Measurements from ENCODE around the gene RAB40C. TPM values are rescaled to one million over a fixed set of nuclear protein-coding genes. Genes with fewer than 3 reads are reported as not detected.

Gene RAB40C
- total RNA-seq, 4 donors from 2014 or later: 103 to 161 (median 122) TPM

DNA sequence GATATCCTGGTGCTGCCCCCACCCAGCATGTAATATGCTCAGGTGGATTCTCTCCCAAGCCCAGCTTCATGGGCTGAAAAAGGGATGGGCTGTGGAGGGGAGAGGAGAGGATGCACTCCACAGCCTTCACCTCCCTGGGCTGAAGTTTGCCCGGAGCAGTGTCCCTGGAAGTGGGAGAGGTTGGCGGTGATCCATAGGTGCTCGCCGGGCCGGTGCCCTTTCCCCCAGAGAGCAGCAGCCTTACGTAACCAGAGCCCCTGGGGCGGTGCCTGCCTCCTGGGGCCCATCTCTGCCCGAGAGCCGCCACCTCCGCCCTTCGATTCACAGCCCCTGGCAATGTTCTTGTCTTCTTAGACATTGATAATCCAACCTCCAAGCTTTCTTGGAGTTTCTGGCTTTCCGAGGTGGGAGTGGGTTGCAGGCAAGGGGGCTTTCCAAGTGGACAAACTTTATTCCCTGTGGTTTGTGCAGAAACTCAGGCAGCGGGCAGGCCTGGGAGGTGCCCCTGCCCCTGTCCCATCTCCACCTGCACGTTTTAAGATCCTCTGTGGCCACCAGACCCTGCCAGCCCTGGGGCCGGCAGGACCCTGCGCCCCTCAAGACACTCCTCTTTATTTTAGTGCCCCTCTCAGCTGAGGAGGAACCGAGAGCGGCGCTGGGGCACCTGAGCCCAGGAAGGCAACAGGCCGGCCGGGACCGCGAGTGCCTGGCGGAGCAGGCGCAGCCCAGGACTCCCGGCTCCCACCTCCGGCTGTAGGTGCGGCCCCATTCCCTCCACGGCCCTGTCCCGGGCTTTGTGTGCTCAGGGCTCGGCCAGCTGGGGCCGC lies 56.2 kb downstream of the RAB40C start:
- intact Hi-C loops (cut with DNase I; ENCODE audit: low total_unique reads): no loop called here
- no peak for TF ChIP-seq POLR2A (IDR thresholded peaks at IDR 0.05)
- TF ChIP-seq, protein P1, sequence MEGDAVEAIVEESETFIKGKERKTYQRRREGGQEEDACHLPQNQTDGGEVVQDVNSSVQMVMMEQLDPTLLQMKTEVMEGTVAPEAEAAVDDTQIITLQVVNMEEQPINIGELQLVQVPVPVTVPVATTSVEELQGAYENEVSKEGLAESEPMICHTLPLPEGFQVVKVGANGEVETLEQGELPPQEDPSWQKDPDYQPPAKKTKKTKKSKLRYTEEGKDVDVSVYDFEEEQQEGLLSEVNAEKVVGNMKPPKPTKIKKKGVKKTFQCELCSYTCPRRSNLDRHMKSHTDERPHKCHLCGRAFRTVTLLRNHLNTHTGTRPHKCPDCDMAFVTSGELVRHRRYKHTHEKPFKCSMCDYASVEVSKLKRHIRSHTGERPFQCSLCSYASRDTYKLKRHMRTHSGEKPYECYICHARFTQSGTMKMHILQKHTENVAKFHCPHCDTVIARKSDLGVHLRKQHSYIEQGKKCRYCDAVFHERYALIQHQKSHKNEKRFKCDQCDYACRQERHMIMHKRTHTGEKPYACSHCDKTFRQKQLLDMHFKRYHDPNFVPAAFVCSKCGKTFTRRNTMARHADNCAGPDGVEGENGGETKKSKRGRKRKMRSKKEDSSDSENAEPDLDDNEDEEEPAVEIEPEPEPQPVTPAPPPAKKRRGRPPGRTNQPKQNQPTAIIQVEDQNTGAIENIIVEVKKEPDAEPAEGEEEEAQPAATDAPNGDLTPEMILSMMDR (IDR thresholded peaks at IDR 0.05): no peak
- WGBS, 2 donors: 60 to 71% methylated on average over 27 to 31 of the region's 32 CpGs
- DNase-seq (ENCODE audit: low spot score in 2 of 2): no peak
- H3K4me3 ChIP-seq (ENCODE audit: low read depth, poor library complexity, severe bottlenecking): no peak overlapping the region

DNA sequence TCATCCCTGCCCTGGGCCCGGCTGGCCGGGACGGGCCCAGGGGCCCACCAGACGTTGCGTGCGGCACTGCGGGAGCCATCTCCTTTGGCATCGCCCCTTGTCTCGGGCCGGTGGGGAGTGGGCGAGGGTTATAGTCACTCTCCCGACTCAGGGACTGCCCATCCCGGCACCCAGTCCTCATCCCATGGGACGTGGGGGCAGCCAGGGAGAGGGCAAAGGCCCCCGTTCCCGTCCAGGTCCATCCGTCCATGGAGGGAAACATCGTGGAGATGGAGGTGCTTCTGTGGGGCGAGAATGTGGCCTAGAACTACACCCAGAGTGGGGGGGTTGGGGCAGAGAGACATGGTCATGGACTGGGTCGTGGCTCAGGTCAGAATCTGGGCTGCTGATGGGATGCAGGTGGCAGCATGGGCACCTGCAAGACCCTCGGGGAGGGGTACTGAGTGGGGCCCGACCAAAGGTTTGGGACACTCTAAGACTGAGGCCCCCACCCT lies 56.9 kb downstream of the RAB40C start:
- 82 to 90% methylated on average over 15 to 22 of the region's 22 CpGs for WGBS, 2 donors
- no peak for DNase-seq (ENCODE audit: low spot score in 2 of 2)
- intact Hi-C loops (cut with DNase I; ENCODE audit: low total_unique reads): no loop called here
- H3K4me3 ChIP-seq (ENCODE audit: low read depth, poor library complexity, severe bottlenecking): no peak overlapping the region
- TF ChIP-seq, protein P1 (IDR thresholded peaks at IDR 0.05): no peak
- TF ChIP-seq POLR2A (IDR thresholded peaks at IDR 0.05): no peak

- WGBS, 2 donors: 78 to 86% methylated on average over 19 to 23 of the region's 25 CpGs
- TF ChIP-seq POLR2A (IDR thresholded peaks at IDR 0.05): no peak
- TF ChIP-seq, protein P1 (IDR thresholded peaks at IDR 0.05): no peak
- no peak for DNase-seq (ENCODE audit: low spot score in 2 of 2)
Observed at GRCh38 chr16:647173-647902, 57.5 kb downstream of the RAB40C start.

DNA sequence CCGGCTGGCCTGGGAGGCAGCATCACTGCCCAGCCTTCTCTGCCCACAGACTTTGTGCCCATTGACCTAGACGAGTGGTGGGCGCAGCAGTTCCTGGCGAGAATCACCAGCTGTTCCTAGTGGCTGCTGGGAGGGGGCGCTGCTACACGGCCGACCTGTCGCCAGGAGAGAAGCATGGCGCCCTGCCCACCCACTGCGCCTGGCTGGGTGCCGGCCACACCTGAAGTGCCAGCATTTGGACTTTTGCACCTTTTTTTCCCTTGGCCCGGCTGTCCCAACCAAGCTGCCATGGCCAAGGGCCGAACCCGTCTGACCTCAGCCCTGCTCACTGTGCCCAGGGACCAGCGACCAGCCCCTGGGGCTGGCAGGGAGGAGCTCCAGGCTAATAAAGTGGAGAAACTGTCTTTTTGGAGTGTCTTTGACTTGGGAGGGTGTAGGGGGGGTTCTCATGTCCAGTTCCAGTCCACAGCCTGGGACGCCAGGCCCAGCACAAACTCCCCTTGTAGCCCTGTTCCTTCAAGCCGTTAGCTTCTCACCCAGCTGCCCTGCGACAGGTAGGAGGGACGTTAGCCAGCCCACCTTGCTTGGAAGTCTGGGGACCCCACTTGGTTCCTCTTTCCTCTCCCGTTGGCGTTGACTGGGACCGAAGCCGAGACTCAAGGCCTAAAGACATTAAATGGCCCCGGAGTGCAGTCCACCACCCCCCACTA lies 58.4 kb downstream of the RAB40C start:
- H3K4me3 ChIP-seq (ENCODE audit: low read depth, poor library complexity, severe bottlenecking): peak overlapping the region; percentile 59
- intact Hi-C loops (cut with DNase I; ENCODE audit: low total_unique reads): no loop called here
- TF ChIP-seq, protein P1 (IDR thresholded peaks at IDR 0.05): no peak
- no peak for TF ChIP-seq POLR2A (IDR thresholded peaks at IDR 0.05)
- WGBS, 2 donors: 23 to 25% methylated on average over 22 to 24 of the region's 24 CpGs
- no peak for DNase-seq (ENCODE audit: low spot score in 2 of 2)

More at GRCh38 chr16:647173-647902, 57.5 kb downstream of the RAB40C start:
- intact Hi-C loops (cut with DNase I; ENCODE audit: low total_unique reads): no loop called here
- H3K4me3 ChIP-seq (ENCODE audit: low read depth, poor library complexity, severe bottlenecking): no peak overlapping the region

- intact Hi-C loops (cut with DNase I; ENCODE audit: low total_unique reads): no loop called here
- 0 to 1% methylated on average over 46 to 65 of the region's 91 CpGs for WGBS, 2 donors
- DNase-seq (ENCODE audit: low spot score in 2 of 2): peak; percentile 87 to 98
Observed at GRCh38 chr16:648781-649589, 59.1 kb downstream of the RAB40C start, which contains the start of gene WDR90. Gene WDR90, plus strand, starts transcription at chr16:649365. Its CDS starts 52 bp downstream, at chr16:649417.

More at GRCh38 chr16:648781-649589, 59.1 kb downstream of the RAB40C start, which contains the start of gene WDR90:
- TF ChIP-seq, protein P1 (IDR thresholded peaks at IDR 0.05): no peak
- TF ChIP-seq POLR2A (IDR thresholded peaks at IDR 0.05): no peak
- peak within 1 kb of the TSS; percentile 59 for H3K4me3 ChIP-seq (ENCODE audit: low read depth, poor library complexity, severe bottlenecking)

Measured in lower leg skin (tissue), 4 donors.